K562 (cell line): ENCODE results near the gene DNAJB12. TPM values are rescaled to one million over a fixed set of nuclear protein-coding genes. Genes with fewer than 3 reads are reported as not detected.

Experiments
- BACH1 ChIP-seq: fragments of 200-800 bp; sonication (Bioruptor generic); IDR thresholded peaks from 2 replicates; pipeline ENCODE4 v1.6.1; 2016; ENCODE audit warnings: missing genetic modification characterization, missing compliant biosample characterization
- C11orf30 ChIP-seq: fragments of 450-650 bp; IDR thresholded peaks from 2 replicates; pipeline ENCODE4 v1.6.1; 2016; ENCODE audit warnings: low read depth, mild to moderate bottlenecking
- CBFA2T3 ChIP-seq: fragments of 450-650 bp; IDR thresholded peaks from 2 replicates; pipeline ENCODE4 v1.6.1; 2017
- E2F3 ChIP-seq: fragments of 250-450 bp; sonication (Bioruptor Pico); IDR thresholded peaks from 2 replicates; pipeline ENCODE4 v1.4.0; 2020; ENCODE audit warnings: mild to moderate bottlenecking
- FOSL1 ChIP-seq: fragments of 200-800 bp; sonication (Bioruptor generic); conservative IDR thresholded peaks from 2 replicates; pipeline ENCODE4 v1.6.1; 2016; ENCODE audit warnings: missing genetic modification characterization, missing compliant biosample characterization
- GATAD2A ChIP-seq: fragments of 450-650 bp; IDR thresholded peaks from 2 replicates; pipeline ENCODE4 v1.6.1; 2017
- HBP1 ChIP-seq: fragments of 450-650 bp; formaldehyde crosslinking; IDR thresholded peaks from 2 replicates; pipeline ENCODE4 v1.4.0; 2022; ENCODE audit warnings: missing genetic modification characterization
- HDAC8 ChIP-seq: fragments of 450-650 bp; IDR thresholded peaks from 2 replicates; pipeline ENCODE4 v1.6.1; 2016; ENCODE audit warnings: mild to moderate bottlenecking, missing genetic modification characterization, moderate library complexity, missing compliant biosample characterization
- HIVEP1 ChIP-seq: fragments of 250-450 bp; sonication (Bioruptor Pico); IDR thresholded peaks from 2 replicates; pipeline ENCODE4 v1.4.0; 2020; ENCODE audit warnings: mild to moderate bottlenecking
- MEF2D ChIP-seq: conservative IDR thresholded peaks from 2 replicates; pipeline ENCODE4 v1.6.1; 2016; ENCODE audit warnings: low read depth, missing genetic modification characterization, missing compliant biosample characterization
- MXD1 ChIP-seq: fragments of 250-450 bp; sonication (Bioruptor Pico); IDR thresholded peaks from 2 replicates; pipeline ENCODE4 v1.8.0; 2021; ENCODE audit warnings: borderline replicate concordance, mild to moderate bottlenecking, moderate library complexity; ENCODE audit not compliant: poor library complexity, severe bottlenecking
- NCOA6 ChIP-seq: fragments of 450-650 bp; IDR thresholded peaks from 2 replicates; pipeline ENCODE4 v1.6.1; 2017; ENCODE audit warnings: mild to moderate bottlenecking
- NFIC ChIP-seq: fragments of 450-650 bp; IDR thresholded peaks from 2 replicates; pipeline ENCODE4 v1.6.1; 2017; ENCODE audit warnings: mild to moderate bottlenecking, inconsistent platforms
- NR2C1 ChIP-seq, 2 experiments: fragments of 450-650 bp; IDR thresholded peaks; 2 replicates each; pipeline ENCODE4 v1.6.1; 2017; ENCODE audit warnings: mild to moderate bottlenecking in 2 of 2, antibody characterized with exemption in 1 of 2, inconsistent platforms in 1 of 2, missing compliant biosample characterization in 1 of 2, missing genetic modification characterization in 1 of 2
- NR4A1 ChIP-seq, 2 experiments: fragments of 250-450 bp in 1 of 2; fragments of 450-650 bp in 1 of 2; sonication (Bioruptor Pico) in 1 of 2; IDR thresholded peaks; 2 replicates each; pipeline versions ENCODE4 v1.4.0 to v1.6.1; 2016 to 2020; ENCODE audit warnings: mild to moderate bottlenecking in 2 of 2, missing compliant biosample characterization in 1 of 2, missing genetic modification characterization in 1 of 2, moderate library complexity in 1 of 2
- PURB ChIP-seq: sonication (generic); formaldehyde crosslinking; IDR thresholded peaks from 2 replicates; pipeline ENCODE4 v1.9.0; 2021; ENCODE audit warnings: low read depth, mild to moderate bottlenecking, missing genetic modification reagents
- RBM15 ChIP-seq: fragments of 200-400 bp; formaldehyde crosslinking; IDR thresholded peaks from 2 replicates; pipeline ENCODE4 v1.6.1; 2018; ENCODE audit warnings: mild to moderate bottlenecking, low read length, moderate library complexity; ENCODE audit not compliant: insufficient read depth
- SMARCA5 ChIP-seq: fragments of 450-650 bp; IDR thresholded peaks from 2 replicates; pipeline ENCODE4 v1.6.1; 2016
- TRIM24 ChIP-seq, 2 experiments: fragments of 450-650 bp; IDR thresholded peaks; 2 replicates each; pipeline ENCODE4 v1.6.1; 2016
- ZNF134 ChIP-seq: fragments of 250-450 bp; sonication (Bioruptor Pico); conservative IDR thresholded peaks from 2 replicates; pipeline ENCODE4 v1.4.0; 2020
- ZNF140 ChIP-seq: fragments of 250-450 bp; sonication (Bioruptor Pico); IDR thresholded peaks from 2 replicates; pipeline ENCODE4 v1.8.0; 2021; ENCODE audit warnings: moderate library complexity, mild to moderate bottlenecking, inconsistent platforms
- polyA plus RNA-seq, 8 experiments: library from polyadenylated mRNA; depleted of rRNA in 4 of 8; stranded (reverse) in 5 of 8; unstranded in 3 of 8; fragments of >200 nt; fragmentation: Nextera tagmentation in 2 of 8; fragmentation: Illumina TruSeq in 1 of 8; extraction: Ambion mirVana in 2 of 8; extraction: Trizol in 1 of 8; gene quantifications; 2 replicates each; pipeline versions ENCODE4 v1.2.1 to v1.2.3, GENCODE V29; 2011 to 2014; ENCODE audit warnings: inconsistent platforms in 1 of 8, missing spikeins in 1 of 8
- total RNA-seq, 7 experiments: library from RNA; depleted of rRNA in 6 of 7; stranded (reverse); fragments of >200 nt in 6 of 7; fragmentation: Illumina TruSeq in 2 of 7; extraction: Trizol in 2 of 7; gene quantifications; 2 replicates each; pipeline versions ENCODE4 v1.2.1 to v1.2.3, GENCODE V29; 2011 to 2021; ENCODE audit warnings: low replicate concordance in 1 of 7
- TF ChIP-seq, protein P1 (sequence below): sonication (generic); formaldehyde crosslinking; IDR thresholded peaks from 2 replicates; pipeline ENCODE4 v1.8.1; 2023; ENCODE audit warnings: mild to moderate bottlenecking, missing genetic modification reagents
- TF ChIP-seq, protein P2 (sequence below): fragments of 450-650 bp; formaldehyde crosslinking; IDR thresholded peaks from 2 replicates; pipeline ENCODE4 v1.4.0; 2022; ENCODE audit warnings: mild to moderate bottlenecking, moderate library complexity

Gene DNAJB12
- total and polyA plus RNA-seq, 9 of the 15 experiments (the other 6 are each of a cell fraction or from before 2014, with no cell fraction given) = 3.5 to 31.5 (median 20.3) TPM

- TF ChIP-seq HBP1 (CRISPR knock-in tag) (peak; percentile 62; the same call in 1 of the 2 replicates), PURB (CRISPR knock-in tag) (no peak), NR4A1 (CRISPR knock-in tag; IDR thresholded peaks at IDR 0.05) (no peak; the same call in 1 of the 2 replicates), NR4A1 (tag; IDR thresholded peaks at IDR 0.05) (peak; percentile 84), FOSL1 (tag) (no peak), CBFA2T3 (peak; percentile 27; the same call in 1 of the 2 replicates), SMARCA5 (peak; percentile 92), RBM15 (0 out of 2 replicates have a peak, but pooled peaks have one; percentile 39), NCOA6 (no peak), E2F3 (peak; percentile 77; the same call in 1 of the 2 replicates), TRIM24 (IDR thresholded peaks at IDR 0.05) (peak; percentile 10 to 42; a peak in 2 of 4 replicates), HIVEP1 (CRISPR knock-in tag) (0 out of 2 replicates have a peak, but pooled peaks have one; percentile 71), NR2C1 (IDR thresholded peaks at IDR 0.05) (no peak), NR2C1 (tag; IDR thresholded peaks at IDR 0.05) (peak; percentile 62), BACH1 (no peak), MEF2D (tag) (0 out of 2 replicates have a peak, but pooled peaks have one; percentile 46), GATAD2A (peak; percentile 61; the same call in 1 of the 2 replicates), ZNF134 (CRISPR knock-in tag) (0 out of 2 replicates have a peak, but pooled peaks have one; percentile 11), ZNF140 (CRISPR knock-in tag) (no peak), HDAC8 (0 out of 2 replicates have a peak, but pooled peaks have one; percentile 70), NFIC (peak; percentile 9), MXD1 (CRISPR knock-in tag) (no peak), C11orf30 (no peak)
- TF ChIP-seq, protein P1, sequence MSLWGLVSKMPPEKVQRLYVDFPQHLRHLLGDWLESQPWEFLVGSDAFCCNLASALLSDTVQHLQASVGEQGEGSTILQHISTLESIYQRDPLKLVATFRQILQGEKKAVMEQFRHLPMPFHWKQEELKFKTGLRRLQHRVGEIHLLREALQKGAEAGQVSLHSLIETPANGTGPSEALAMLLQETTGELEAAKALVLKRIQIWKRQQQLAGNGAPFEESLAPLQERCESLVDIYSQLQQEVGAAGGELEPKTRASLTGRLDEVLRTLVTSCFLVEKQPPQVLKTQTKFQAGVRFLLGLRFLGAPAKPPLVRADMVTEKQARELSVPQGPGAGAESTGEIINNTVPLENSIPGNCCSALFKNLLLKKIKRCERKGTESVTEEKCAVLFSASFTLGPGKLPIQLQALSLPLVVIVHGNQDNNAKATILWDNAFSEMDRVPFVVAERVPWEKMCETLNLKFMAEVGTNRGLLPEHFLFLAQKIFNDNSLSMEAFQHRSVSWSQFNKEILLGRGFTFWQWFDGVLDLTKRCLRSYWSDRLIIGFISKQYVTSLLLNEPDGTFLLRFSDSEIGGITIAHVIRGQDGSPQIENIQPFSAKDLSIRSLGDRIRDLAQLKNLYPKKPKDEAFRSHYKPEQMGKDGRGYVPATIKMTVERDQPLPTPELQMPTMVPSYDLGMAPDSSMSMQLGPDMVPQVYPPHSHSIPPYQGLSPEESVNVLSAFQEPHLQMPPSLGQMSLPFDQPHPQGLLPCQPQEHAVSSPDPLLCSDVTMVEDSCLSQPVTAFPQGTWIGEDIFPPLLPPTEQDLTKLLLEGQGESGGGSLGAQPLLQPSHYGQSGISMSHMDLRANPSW = 0 out of 2 replicates have a peak, but pooled peaks have one; percentile 72
- TF ChIP-seq, protein P2, sequence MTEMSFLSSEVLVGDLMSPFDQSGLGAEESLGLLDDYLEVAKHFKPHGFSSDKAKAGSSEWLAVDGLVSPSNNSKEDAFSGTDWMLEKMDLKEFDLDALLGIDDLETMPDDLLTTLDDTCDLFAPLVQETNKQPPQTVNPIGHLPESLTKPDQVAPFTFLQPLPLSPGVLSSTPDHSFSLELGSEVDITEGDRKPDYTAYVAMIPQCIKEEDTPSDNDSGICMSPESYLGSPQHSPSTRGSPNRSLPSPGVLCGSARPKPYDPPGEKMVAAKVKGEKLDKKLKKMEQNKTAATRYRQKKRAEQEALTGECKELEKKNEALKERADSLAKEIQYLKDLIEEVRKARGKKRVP (CRISPR knock-in tag) = peak; percentile 77; the same call in 1 of the 2 replicates
Measured at GRCh38 chr10:72319416-72320254, 35.1 kb downstream of the DNAJB12 start (continued).
